CD4-positive, alpha-beta T cell treated with Interleukin-17A for 1 hour (primary cell): Measurements from ENCODE around the gene RALGPS1.

ENCODE experiments used
- DNase-seq: peaks from one replicate; pipeline ENCODE4 v3.0.0-alpha.2; 2020

The RALGPS1 gene

DNA sequence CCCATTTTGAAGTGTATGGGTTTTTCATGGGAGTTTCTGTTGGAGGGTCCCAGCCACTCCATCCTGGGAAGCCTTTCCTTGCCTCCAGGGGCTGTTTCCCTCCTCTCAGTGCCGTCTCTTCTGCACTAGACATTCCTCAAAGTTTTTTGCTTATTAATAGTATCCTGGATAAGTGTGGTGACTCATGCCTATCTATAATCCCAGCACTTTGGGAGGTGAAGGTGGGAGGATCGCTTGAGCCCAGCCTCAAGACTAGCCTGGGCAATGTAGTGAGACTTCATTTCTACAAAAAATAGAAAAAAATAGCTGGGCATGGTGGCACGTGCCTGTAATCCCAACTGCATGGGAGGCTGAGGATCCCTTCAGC lies 43.1 kb downstream of the RALGPS1 start:
- no peak for DNase-seq

DNA sequence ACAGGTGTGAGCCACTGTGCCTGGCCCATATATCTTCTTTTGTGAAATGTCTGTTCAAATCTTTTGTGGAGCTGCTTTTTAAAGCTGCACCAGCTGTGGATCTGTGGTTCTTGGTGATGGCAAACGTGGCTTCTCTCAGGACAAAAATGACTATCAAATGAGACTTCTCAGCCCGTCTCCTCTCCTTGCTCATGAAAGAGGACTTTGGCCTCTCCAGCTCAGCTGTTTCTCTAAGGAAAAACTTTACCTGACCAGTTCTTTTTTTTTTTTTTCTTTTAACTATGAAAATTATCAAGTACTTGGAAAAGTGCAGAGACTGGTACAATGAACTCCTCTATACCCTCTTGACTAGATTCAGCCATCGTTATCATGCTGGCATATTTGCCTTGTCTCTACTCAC lies 44.8 kb downstream of the RALGPS1 start:
- no peak for DNase-seq

- DNase-seq: no peak
Observed at GRCh38 chr9:126959917-126960316, 45.3 kb downstream of the RALGPS1 start.

- no peak for DNase-seq
Observed at GRCh38 chr9:126962336-126962735, 47.8 kb downstream of the RALGPS1 start.

- DNase-seq: no peak
Observed at GRCh38 chr9:126965077-126965476, 50.5 kb downstream of the RALGPS1 start.

DNA sequence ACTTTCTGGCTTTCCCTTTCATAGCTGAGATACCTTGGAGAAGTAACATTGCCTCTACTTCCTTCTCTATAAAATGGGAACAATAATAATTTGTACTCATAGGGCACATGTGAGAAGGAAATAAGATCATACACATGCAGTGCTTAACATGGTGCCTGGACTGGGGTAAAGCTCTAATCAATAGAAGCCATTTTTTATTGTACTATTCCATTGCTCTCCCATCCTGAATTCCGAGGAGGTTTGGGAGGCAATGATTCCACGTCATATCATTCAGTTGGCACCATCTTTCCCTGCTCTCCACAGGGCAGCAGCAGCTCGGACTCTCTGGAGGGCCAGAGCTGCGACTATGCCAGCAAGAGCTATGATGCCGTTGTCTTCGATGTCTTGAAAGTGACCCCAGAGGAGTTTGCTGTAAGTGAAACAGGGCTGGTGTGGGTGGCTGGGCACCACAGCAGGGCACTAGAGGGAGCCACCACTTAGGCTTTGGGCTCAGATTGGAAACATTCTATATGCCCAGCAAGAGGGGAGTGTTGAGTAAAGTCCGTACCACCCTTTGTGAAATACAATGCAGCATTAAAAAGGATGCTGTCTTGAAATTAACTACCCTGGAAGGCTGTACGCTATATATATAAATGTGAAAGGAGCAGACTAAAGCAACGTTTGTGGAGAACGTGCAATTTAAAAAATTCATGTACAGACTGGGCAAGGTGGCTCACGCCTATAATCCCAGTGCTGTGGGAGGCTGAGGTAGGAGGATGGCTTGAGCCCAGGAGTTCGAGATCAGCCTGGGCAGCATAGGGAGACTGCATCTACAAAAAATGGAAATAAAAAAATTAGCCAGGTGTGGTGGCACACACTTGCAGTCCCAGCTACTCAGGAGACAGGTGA lies 51.2 kb downstream of the RALGPS1 start:
- DNase-seq: peak; percentile 62

DNA sequence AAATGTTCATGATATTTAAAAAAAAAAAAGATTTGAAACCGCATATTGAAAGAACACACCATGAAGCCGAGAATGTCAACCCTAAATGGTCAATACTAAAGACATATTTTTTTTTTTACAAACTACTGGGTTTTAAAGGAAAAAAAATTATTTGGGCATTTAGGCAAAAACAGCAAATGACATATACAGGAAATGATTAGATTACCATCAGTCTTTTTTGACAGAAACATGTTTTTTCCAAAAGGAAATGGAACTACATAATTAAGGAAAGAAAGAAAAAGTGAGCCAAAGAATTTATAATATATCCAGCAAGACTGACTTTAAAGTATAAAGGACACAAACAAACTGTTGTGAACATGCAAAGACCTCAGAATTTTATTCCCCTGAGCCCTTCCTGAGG lies 56.7 kb downstream of the RALGPS1 start:
- no peak for DNase-seq

DNA sequence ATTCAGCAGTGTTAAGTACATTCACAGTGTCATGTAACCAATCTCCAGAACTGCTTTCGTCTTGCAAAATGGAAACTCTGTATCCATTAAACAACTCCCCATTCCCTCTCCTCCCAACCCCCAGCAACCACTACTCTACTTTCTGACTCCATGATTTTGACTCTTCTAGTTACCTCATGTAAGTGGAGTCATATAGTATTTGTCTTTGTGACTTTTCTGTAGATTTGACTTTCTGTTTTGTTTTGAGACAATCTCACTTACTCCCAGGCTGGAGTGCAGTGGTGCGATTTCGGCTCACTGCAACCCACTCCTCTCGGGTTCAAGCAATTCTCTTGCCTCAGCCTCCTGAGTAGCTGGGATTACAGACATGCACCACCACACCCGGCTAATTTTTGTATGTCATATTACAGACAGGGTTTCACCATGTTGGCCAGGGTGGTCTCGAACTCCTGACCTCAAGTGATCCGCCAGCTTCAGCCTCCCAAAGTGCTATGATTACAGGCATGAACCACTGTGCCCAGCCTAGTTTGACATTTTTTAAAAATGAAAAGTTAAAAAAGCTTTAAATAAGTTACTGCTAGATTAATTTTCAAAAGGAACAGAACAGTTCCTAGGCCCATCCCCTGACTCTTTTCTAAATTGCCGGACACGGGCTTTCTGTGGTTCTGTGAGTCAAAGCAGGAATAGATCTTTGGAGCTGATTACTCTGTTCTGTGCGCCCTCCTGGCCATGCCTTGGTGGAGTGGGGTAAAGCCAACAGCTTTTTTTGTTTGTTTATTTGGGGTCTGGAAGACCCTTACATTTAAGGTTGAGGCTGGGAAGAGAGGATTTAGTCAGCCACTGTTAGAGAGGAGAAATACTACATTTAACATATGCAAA lies 59.3 kb downstream of the RALGPS1 start:
- DNase-seq: no peak

- no peak for DNase-seq
Observed at GRCh38 chr9:126974594-126974993, 60.0 kb downstream of the RALGPS1 start.

DNA sequence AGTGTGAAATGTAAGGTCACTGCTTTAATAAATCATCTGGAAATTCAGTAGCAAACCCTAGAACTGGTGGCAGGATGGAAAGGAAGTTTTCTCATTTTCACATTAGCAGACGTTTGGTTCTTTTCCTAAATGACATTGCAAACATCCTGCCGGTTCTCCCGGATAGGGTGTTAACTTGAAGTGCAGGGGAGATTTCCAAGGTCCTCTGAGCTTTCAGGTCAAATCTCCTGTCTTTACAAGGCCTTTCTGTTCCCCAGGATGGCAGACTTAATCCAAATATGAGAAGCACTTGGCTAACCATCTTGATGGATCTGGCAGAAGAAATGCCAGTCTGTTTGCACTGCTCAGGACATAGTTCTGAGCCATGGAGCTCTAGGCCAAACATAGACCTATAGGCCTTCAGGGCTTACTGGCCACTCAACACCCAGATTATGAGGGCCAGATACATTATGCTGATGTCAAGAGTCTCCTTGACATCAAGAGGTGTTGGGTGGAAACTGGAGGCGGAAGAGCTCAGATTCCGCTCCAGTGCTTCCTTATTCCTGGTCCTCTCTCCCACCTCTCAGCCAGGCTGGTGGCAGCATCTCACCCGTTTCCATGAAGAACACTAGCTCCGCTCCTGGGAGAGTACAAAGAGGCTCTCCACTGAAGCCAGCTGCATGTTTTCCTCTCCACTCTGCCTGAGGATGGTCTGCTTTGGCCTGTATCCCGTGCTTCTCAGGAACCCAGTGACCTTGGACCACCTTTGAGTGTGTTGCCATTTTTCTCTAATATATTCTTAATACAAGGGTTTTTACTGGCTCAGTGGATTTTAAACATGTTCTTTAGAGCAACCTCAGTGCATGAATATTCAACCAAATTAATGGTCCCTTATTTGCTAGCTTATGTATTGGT lies 61.0 kb downstream of the RALGPS1 start:
- DNase-seq: no peak

DNA sequence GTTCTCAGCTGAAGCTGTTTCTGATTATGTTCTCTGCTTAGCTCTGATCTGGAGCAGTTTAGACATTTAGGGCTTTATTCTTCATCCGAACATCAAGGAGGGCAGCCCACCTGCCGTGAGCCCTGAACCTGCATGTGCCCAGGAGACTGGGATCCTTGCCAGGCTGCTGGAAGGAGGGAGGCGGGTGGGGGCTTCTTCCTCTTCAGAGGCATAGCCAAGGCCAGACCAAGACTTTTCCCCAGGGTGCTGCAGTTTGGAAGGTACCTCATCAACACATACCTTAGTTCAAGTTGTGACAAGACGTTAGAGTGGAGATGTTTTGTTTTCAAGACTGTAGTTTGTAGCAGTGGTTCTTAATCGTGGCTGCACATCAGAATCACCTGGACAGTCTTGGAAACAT lies 64.9 kb downstream of the RALGPS1 start:
- no peak for DNase-seq

DNA sequence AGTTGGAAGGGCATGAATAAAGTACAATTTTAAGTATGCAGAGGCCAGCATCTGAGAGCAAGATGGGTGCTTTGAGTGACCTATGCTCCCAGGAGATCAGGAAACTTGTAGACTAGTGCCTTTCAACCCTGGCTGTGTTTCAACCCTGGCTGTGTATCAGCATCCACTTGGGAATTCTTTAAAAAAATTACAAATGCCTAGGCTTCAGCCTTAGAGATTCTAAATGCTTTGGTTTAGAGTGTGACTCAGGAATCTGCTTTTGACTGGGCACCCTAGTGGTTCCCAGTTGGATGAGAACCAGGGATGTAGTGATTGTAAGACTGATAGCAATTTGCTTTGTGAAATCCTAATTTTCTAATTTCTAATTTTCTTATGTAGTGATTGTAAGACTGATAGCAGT lies 65.6 kb downstream of the RALGPS1 start:
- no peak for DNase-seq

GRCh38 chr9:126981218-126981617 lies 66.6 kb downstream of the RALGPS1 start:
- DNase-seq: no peak

DNA sequence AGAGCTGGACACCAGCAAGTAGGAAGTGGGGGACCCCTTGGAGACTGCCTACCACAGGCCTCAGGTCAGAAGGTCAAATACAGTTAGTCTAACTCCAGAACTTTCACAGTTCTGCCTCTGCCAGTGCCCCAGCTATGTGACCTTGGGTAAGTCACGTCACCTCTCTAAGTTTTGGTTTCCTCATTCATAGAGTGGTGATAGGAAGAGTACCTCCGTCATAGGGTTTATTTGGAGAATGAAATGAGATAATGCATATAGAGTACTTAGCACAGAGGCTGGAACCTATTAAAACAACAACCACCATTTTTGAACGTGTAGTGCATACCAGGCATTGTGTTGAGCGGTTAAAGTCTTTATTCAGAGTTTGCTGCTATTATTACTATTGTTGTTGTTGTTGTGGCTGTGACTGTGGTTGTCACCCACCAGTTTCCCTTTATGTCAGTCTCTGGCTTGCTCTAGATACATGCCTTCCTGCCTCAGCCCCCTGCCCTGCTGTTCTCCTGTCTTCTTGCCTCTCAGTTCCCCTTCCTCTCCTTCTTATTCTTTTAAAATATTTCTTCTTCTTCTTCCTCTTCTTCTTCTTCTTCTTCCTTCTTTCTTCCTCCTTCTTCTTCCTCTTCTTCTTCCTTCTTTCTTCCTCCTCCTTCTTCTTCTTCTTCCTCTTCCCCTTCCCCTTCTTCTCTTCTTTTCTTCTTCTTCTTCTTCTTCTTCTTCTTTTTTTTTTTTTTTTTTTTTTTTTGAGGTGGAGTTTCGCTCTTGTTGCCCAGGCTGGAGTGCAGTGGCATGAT lies 67.8 kb downstream of the RALGPS1 start:
- DNase-seq: peak; percentile 48

DNA sequence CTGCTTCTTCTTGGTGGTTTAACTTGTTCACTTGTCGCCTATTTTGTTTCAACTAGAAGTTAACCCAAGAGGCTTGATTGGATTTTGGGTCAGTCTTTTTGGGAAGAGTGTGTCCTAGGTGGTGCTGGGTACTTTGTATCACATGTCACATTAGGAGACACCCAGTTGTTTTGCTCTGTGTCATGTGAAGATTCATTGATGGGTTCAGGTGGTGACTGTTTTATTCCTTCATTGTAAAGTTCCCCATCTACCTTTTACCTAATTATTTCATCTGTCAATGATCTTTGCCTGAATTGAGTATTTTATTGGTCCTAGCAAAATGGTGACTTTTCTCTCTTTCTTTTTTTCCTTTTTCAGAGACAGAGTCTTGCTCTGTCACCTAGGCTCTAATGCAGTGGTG lies 69.2 kb downstream of the RALGPS1 start:
- no peak for DNase-seq

GRCh38 chr9:126984969-126985368 lies 70.4 kb downstream of the RALGPS1 start:
- DNase-seq: no peak

DNA sequence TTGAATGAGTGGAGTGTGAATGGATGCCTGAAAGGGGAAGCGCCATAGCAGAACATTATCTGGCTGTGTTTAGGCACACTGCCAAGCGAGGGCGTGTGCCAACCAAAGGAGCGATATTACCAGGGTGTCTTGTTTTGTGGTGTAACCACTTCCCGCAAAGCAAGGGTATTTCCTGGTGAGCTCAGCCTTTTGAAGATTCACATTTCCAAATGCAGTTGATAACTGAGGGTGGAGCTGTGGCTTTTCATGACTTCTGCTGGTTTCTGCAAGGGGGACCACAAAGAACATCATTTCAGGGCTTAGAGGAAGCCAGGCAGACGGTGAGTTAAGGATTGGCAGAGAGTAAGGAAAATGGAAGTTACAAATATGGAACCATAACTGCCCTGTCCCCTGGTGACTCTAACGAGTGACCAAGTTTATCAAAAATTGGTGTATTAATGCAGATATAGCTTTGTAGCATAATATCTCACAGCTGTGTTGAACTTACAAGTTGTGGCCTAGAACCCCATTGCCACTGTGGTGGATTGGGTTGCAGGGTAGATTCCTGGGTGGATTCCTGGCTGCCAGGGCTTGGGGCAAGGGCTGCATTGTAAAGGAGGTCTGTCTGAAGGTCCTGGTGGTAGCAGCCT lies 71.4 kb downstream of the RALGPS1 start:
- DNase-seq: peak; percentile 93

DNA sequence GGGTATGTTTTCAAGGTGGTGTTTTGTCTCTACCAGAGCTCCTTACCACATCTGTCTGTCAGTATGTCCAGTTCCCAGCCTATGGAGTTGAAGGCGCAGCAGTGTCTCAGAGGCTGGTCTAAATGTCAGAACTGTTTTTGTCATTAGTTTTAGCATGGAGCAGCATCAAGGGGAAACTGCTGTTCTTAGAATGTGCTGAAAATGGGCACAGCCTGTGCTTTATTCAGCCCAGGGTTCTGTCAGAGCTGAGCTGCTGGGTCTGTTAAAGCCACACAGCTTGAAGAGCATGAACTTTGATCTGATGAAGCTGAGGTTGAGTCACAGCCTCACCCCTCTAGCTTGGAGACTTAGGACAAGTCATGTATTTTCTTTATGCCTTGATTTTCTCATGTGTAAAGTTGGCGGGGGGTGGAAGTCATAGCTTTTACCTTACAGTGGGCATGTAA lies 71.9 kb downstream of the RALGPS1 start:
- peak; percentile 25 for DNase-seq

DNA sequence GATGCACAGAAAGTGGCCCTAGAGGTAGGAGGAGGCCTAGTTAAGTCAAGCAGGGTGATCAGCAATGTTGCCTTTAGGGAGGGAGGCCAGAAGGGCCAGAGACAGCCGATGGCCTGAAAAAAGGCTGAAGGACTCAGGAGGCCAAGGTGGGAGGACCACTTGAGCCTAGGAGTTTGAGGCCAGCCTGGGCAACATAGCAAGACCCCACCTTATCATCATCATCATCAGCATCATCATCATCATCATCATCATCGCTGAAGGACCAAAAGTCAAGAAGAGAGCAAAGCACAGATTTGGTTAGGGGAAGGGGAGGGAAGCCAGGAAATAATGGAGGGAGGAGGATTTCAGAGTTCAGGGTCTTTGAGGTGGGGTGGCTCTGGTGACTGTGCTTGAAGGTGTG lies 74.3 kb downstream of the RALGPS1 start:
- no peak for DNase-seq

DNA sequence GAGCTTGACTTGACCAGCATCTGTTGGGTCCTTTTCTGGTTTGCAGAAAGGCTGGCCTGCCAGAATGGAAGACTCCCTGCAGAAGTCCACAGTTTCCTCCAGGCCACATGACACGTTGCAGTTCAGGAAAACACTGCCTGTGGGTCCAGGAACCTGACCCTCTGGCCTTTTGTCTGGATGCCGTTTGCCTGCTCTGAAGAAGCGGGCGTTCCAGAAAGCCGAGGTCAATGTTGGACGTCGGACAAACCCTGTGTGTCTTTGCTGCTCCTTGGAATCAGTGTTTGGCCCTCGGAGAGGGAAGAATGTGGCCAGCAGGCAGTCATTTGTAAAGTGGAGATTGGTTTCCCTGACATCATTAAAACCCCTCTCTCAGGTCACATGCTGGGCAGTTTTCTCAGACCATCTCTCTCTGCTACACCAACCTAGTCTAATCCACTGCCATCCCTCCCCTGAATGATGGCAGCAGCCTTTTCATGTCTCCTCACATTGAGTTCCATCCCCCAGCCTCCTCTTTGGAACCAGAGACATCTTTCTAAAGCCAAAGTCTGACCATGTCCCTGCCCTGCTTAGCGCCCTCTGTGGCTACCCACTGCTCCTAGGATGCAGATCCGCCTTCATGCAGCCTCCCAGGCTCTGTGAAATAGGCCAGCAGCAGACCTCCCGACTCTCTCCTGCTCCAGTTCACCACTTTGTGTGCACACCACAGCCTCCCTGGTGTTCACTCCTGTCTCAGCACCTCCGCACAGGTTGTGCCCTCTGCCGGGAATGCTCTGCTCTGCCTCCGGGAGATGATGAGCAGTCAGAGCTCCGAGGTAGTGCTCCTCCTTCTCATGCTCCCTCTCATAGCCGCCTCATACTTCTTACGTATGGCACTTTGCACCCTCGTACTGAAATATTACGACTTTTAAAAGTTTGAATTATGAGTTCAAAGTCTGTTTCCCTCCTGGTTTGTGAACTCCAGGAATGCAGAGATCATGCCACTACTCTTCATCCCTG lies 75.6 kb downstream of the RALGPS1 start:
- no peak for DNase-seq
